Activated T-helper 17 cell treated with anti-CD3 and anti-CD28 coated beads, Interleukin-2, amount 50 U/mL, for 72 hours (primary cell): Measurements from ENCODE around the gene ACTR2. TPM values are rescaled to one million over a fixed set of nuclear protein-coding genes. Genes with fewer than 3 reads are reported as not detected.
"Not testable (repeated sequence)": the region's sequence is repeated elsewhere in the genome, so short reads cannot be mapped to it uniquely, and the experiment has no call there.

Experiments
- ATAC-seq: fragments of 150-1000 bp; cut with Tn5 transposase; replicated peaks from 2 replicates; pipeline ENCODE4 v1.10.0; 2021; ENCODE audit warnings: mild to moderate bottlenecking, moderate library complexity
- H3K27ac Mint-ChIP-seq: one replicate; pipeline ENCODE4 v1.8.0; 2022; ENCODE audit warnings: mixed read lengths
- H3K27me3 Mint-ChIP-seq: one replicate; pipeline ENCODE4 v1.8.0; 2022; ENCODE audit warnings: mixed read lengths
- H3K36me3 Mint-ChIP-seq: one replicate; pipeline ENCODE4 v1.8.0; 2022; ENCODE audit warnings: low read depth, mild to moderate bottlenecking, mixed read lengths
- H3K4me1 Mint-ChIP-seq: one replicate; pipeline ENCODE4 v1.8.0; 2022; ENCODE audit warnings: mixed read lengths
- H3K4me3 Mint-ChIP-seq: one replicate; pipeline ENCODE4 v1.8.0; 2022; ENCODE audit warnings: mild to moderate bottlenecking, mixed read lengths
- H3K9me3 Mint-ChIP-seq: one replicate; pipeline ENCODE4 v1.8.0; 2022; ENCODE audit warnings: mixed read lengths
- total RNA-seq, 2 donors: library from RNA; stranded (reverse); gene quantifications; one replicate each; pipeline ENCODE4 v1.2.3, GENCODE V29; 2022

The ACTR2 gene
- total RNA-seq, 2 donors from 2014 or later: 276 to 518 TPM

DNA sequence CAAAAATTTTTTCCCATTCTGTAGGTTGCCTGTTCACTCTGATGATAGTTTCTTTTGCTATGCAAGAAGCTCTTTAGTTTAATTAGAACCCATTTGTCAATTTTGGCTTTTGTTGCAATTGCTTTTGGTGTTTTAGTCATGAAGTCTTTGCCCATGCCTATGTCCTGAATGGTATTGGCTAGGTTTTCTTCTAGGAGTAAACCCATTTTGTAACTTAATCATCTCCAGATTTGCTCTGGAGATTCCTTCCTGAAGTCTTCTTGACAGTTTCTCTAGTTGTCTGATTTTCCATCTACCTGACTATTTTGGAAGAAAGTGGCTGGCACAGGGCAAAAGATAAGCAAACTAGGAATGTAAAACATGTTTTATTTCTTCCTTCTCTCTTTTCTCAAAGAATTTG is 30.2 kb downstream of the ACTR2 start:
- H3K9me3 Mint-ChIP-seq, ATAC-seq, H3K4me1 Mint-ChIP-seq, H3K4me3 Mint-ChIP-seq, H3K27me3 Mint-ChIP-seq: not testable (repeated sequence)
- Mint-ChIP-seq H3K27ac (peak overlapping the region; percentile 21), H3K36me3 (peaks cover 95% of the 10 kb centered on the region)

DNA sequence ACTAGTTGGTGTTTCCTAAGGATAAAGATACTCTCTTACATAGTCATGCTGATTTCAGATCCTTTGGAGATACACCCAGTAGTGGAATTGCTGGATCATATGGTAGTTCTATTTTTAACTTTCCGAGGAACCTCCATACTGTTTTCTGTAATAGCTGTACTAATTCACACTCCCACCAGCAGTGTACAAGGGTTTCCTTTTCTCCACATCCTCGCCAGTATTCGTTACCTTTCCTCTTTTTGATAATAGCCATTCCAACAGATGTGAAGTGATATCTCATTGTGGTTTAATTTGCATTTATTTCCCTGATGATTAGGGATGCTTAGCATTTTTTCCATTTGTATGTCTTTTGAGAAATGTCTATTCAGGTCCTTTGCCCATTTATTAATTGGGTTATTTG is 34.0 kb downstream of the ACTR2 start:
- Mint-ChIP-seq H3K36me3 (peaks cover 96% of the 10 kb centered on the region), H3K9me3 (no peaks in the 10 kb centered on the region), H3K27ac (no peak overlapping the region), H3K4me1 (peaks cover 9% of the 10 kb centered on the region), H3K27me3 (no peaks in the 10 kb centered on the region), H3K4me3 (no peak overlapping the region)
- ATAC-seq: no peak

DNA sequence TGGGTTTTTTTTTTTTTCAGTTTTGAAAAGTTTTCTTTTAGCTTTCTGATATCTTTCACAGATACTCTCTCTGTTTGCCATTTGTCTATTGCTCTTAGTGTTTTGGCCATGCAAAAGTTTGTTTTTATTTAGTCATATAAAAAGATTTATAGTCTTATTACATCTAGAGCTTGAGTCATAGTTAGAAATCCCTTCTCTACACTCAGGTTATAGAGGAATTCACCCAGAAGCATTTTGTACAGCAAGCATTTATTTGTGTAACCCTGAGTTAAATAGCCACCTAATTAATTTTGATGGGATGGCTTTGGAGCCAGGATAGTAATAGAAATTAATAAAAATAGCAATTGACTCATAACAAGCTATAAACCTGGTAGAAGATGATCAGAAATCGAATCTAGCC is 35.6 kb downstream of the ACTR2 start:
- Mint-ChIP-seq H3K36me3 (peaks cover 96% of the 10 kb centered on the region), H3K9me3 (no peaks in the 10 kb centered on the region), H3K4me3 (no peak overlapping the region), H3K4me1 (peaks cover 10% of the 10 kb centered on the region), H3K27me3 (no peaks in the 10 kb centered on the region), H3K27ac (no peak overlapping the region)
- no peak for ATAC-seq

DNA sequence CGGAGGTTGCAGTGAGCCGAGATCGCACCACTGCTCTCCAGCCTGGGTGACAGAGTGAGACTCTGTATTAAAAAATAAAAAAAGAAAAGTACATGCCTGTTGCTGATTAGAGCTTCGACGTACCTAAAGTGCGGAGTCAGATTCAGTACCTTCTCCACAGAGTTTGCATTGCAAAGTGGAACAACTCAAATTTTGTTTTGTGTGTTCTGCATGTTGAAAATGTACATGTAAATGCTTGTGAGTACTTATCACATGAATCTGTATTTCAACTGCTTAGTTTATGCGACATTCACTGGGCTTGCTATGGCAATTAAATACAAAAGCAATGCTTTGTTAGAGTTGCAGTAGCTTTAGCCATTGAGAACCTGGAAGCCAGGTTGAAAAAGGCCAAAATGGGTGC is 36.4 kb downstream of the ACTR2 start:
- Mint-ChIP-seq H3K36me3 (peaks cover 96% of the 10 kb centered on the region), H3K4me1 (peaks cover 10% of the 10 kb centered on the region), H3K27me3 (no peaks in the 10 kb centered on the region), H3K27ac (no peak overlapping the region), H3K4me3 (no peak overlapping the region), H3K9me3 (no peaks in the 10 kb centered on the region)
- no peak for ATAC-seq

DNA sequence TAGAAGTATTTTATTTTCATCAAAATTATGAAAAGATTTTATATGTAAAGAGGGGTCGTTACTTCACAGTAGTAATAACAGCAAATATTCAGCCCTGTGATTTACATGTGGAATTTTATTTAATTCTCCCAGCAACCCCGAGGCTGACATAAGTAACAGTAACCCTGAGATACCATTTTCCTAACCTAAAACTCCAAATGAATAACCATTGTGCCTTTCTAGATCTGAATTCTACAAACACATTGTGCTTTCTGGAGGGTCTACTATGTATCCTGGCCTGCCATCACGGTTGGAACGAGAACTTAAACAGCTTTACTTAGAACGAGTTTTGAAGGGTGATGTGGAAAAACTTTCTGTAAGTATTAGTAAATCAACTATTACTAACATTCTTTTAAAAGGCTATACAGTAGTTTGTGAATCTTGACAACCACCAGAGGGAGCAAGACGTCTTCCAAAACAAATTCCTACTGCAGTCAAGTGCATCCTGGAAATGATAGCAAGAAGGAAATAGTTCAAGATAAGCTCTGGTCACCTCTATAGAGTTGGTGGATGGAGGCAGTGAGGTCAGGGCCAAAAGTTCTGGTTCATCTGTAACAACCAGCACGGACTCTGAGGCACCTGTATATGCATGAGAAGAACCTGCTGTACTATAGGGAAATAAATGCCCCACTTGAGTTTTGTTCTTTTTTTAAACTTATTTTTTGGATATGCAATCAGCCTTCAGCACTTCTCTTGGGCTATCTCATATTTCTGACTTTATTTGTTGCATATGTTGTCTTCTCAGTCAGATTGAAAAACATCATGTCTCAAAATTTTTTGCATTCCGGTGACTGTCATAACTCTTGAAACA is 37.4 kb downstream of the ACTR2 start:
- H3K9me3 Mint-ChIP-seq: no peaks in the 10 kb centered on the region
- no peak overlapping the region for H3K27ac Mint-ChIP-seq
- no peaks in the 10 kb centered on the region for H3K27me3 Mint-ChIP-seq
- no peak for ATAC-seq
- H3K4me1 Mint-ChIP-seq: peaks cover 10% of the 10 kb centered on the region
- H3K36me3 Mint-ChIP-seq: peaks cover 100% of the 10 kb centered on the region
- H3K4me3 Mint-ChIP-seq: no peak overlapping the region

DNA sequence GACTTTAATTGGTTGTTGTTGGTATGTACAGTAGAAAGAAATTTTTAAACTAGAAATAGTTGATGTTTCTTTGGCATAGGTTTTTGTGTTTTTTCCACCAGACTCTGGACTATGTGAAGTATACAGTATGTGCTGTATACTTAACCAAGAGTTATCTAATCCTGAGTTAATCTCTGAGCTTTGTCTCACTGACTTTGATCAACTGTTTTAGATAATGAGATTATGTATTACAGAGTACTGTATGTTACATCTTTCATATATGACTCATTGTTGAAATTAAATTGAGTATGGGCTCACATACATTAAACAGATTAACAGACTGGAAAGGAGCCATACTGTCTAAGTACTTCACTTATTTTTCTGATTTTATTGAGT is 38.0 kb downstream of the ACTR2 start:
- no peak for ATAC-seq
- H3K36me3 Mint-ChIP-seq: peaks cover 100% of the 10 kb centered on the region
- no peaks in the 10 kb centered on the region for H3K27me3 Mint-ChIP-seq
- peak overlapping the region; percentile 6 for H3K27ac Mint-ChIP-seq
- H3K9me3 Mint-ChIP-seq: no peaks in the 10 kb centered on the region
- peaks cover 10% of the 10 kb centered on the region for H3K4me1 Mint-ChIP-seq
- H3K4me3 Mint-ChIP-seq: no peak overlapping the region

DNA sequence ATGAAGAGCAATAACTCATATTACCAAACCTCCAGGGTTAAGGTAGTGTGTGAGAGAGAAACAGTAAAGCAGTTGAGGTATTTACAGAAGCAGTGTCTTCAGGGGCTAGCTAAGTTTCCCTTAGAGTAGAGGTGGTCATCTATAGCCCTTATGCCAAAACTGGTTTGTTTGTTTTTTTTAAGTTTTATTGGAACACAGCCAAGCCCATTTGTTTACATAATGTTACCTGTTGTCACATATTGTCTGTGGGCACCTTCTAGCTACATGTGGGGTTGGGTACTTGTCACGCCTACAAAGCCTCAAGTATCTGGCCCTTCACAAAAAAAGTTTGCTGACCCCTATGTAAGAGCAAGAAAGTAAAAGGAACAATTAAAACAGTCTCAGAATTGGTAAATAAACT is 39.4 kb downstream of the ACTR2 start:
- Mint-ChIP-seq H3K9me3 (no peaks in the 10 kb centered on the region), H3K4me1 (peaks cover 10% of the 10 kb centered on the region), H3K36me3 (peaks cover 99% of the 10 kb centered on the region), H3K27ac (peak overlapping the region; percentile 6), H3K4me3 (no peak overlapping the region), H3K27me3 (no peaks in the 10 kb centered on the region)
- ATAC-seq: no peak

DNA sequence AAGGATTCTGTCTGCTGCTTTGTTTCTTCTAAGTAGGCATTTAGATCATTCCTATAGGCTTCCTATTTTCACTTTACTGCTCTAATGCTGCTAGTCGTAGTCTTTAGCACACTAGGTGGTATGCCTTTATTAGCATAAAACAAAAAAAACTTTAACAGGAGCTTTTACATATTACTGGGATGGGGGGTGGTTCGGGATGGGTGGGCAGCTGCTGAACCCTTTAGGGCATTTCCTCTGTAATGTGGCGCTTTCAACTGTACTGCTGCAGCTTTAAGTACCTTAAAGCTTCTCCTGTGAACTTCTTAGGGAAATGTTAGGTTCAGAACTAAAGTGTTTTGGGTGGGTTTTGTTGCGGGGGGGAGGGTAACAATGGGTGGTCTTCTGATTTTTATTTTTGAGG is 41.3 kb downstream of the ACTR2 start:
- Mint-ChIP-seq H3K9me3 (no peaks in the 10 kb centered on the region), H3K4me3 (no peak overlapping the region), H3K27ac (peak overlapping the region; percentile 25), H3K4me1 (peaks cover 10% of the 10 kb centered on the region), H3K27me3 (no peaks in the 10 kb centered on the region), H3K36me3 (peaks cover 98% of the 10 kb centered on the region)
- no peak for ATAC-seq

DNA sequence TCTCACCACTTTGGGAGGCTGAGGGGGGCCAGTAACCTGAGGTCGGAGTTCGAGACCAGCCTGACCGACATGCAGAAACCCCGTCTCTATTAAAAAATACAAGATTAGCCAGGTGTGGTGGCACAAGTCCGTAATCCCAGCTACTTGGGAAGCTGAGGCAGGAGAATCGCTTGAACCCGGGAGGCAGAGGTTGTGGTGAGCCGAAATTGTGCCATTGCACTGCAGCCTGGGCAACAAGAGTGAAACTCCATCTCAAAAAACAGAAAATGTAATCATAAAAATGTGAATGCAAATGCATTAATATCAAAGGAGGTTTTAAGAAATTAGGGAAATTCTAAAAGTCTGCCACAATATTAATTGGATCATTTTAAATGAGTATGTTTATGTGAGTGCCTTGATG is 45.7 kb downstream of the ACTR2 start:
- Mint-ChIP-seq H3K27ac (no peak overlapping the region), H3K36me3 (peaks cover 55% of the 10 kb centered on the region), H3K9me3 (no peaks in the 10 kb centered on the region), H3K27me3 (no peaks in the 10 kb centered on the region), H3K4me3 (no peak overlapping the region), H3K4me1 (no peaks in the 10 kb centered on the region)
- ATAC-seq: no peak

DNA sequence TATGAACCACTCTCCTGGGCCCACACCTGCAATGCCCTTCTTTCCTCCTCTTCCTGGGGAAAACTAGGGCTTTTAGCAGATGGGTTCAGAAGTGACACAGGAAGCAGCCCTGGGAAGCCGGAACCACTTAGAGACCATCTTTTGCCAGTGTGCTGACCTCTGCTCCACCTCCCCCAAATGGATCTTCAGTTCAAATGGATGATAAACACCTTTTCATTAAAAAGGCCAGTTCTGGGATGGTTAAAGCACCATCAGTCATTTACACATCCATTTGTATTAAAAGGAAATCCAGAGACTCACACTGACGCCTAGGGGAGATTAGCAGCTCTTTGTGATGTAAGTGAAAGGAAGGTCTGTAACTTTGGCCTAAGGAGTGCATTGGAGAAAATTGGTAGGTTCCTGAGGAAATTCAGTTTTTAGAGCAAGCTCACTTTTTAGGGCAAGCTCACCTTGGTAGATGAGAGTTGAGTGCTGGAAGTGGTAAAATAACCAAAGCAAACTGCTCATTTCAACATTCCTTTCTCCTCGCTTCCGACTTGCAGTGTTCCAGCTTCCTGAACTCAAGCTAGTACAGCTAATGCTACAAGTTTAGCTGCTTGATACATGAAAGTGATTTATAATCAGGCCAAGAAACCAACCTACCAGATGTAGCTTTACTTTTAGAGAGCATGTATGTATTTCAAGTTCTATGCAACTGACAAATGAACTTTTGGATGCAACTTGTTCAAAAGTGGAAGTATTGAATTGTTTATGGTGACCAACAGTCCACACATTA is 47.7 kb downstream of the ACTR2 start:
- no peak overlapping the region for H3K27ac Mint-ChIP-seq
- ATAC-seq: no peak
- H3K36me3 Mint-ChIP-seq: peaks cover 35% of the 10 kb centered on the region
- H3K27me3 Mint-ChIP-seq: no peaks in the 10 kb centered on the region
- no peaks in the 10 kb centered on the region for H3K9me3 Mint-ChIP-seq
- H3K4me3 Mint-ChIP-seq: no peak overlapping the region
- H3K4me1 Mint-ChIP-seq: peaks cover 4% of the 10 kb centered on the region

DNA sequence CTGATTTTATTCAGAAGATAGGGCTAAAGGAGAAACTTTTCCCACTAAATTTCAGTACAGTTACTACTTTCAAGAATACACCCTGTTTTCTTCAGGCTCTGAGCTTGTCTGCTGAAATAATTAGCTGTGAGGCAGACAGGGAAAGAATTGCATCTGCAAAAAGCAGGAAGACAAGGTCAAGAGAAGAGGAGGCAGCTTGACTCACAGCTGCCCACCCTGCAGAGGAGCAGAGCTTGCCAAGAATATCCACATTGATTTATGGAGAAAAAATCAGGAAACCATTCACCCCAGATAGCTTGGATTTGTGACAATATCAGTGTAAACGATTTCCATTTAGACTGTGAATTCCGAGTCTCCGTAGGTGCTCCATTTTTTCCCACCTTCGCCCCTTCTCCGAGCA is 49.0 kb downstream of the ACTR2 start:
- H3K4me1 Mint-ChIP-seq: peaks cover 4% of the 10 kb centered on the region
- ATAC-seq: no peak
- H3K9me3 Mint-ChIP-seq: no peaks in the 10 kb centered on the region
- H3K27me3 Mint-ChIP-seq: no peaks in the 10 kb centered on the region
- peaks cover 22% of the 10 kb centered on the region for H3K36me3 Mint-ChIP-seq
- no peak overlapping the region for H3K27ac Mint-ChIP-seq
- H3K4me3 Mint-ChIP-seq: no peak overlapping the region

DNA sequence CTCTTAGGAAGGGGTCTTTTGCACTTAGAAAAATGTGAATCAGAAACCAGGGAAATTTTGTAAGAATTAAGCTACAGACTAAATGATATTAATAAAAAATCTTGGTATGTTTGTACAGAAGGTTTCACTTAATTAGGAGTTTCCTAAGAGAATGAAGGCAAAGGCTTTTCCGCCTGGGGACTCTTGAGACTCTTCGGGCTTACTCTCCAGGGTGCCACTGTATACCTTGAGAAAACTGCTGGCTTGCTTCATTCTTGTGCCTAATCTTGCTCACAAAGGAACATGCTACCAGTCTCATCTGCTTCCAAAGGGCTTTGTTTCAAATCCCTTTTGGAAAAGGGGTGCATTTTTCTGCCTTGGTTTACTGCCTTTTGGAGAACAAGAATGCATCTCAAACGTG is 49.5 kb downstream of the ACTR2 start:
- Mint-ChIP-seq H3K27ac (no peak overlapping the region), H3K4me1 (peaks cover 4% of the 10 kb centered on the region), H3K27me3 (no peaks in the 10 kb centered on the region), H3K4me3 (no peak overlapping the region), H3K36me3 (peaks cover 17% of the 10 kb centered on the region), H3K9me3 (no peaks in the 10 kb centered on the region)
- ATAC-seq: no peak

DNA sequence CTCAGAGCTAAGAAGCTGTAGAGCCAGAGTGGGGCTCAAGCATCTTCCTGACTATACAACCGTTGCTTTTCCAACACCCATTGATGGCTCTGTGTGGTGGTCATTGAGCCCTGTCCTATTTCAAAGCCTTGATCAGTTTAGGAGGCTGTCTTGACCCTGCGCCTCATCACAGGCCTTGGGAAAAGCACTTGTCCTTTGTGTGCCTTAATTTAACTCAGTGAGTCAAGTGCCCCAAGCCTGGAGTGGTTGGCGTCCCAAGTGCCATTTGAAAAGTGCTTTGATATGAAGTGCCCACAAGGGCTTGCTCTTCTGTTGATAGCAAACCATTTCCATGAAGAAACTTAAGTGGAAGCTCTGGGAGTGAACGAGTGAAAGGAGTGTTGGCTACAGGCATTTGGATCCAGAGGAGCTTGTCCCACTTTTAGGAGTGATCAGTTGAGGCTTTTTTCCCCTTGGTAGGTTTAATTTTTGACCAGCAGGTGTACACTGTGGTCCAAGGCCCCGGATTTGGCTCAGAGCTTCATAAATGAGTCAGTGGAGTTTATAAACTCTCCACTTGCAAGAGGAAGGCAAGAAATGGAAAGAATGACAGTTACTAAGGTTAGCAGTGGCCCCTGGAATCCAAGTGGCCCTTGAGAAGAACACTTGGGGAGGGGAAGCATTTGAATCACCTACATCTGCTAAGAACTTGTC is 50.3 kb downstream of the ACTR2 start:
- H3K4me1 Mint-ChIP-seq: peaks cover 4% of the 10 kb centered on the region
- no peak overlapping the region for H3K27ac Mint-ChIP-seq
- H3K27me3 Mint-ChIP-seq: no peaks in the 10 kb centered on the region
- no peaks in the 10 kb centered on the region for H3K9me3 Mint-ChIP-seq
- ATAC-seq: peak; percentile 72
- peaks cover 9% of the 10 kb centered on the region for H3K36me3 Mint-ChIP-seq
- H3K4me3 Mint-ChIP-seq: no peak overlapping the region

DNA sequence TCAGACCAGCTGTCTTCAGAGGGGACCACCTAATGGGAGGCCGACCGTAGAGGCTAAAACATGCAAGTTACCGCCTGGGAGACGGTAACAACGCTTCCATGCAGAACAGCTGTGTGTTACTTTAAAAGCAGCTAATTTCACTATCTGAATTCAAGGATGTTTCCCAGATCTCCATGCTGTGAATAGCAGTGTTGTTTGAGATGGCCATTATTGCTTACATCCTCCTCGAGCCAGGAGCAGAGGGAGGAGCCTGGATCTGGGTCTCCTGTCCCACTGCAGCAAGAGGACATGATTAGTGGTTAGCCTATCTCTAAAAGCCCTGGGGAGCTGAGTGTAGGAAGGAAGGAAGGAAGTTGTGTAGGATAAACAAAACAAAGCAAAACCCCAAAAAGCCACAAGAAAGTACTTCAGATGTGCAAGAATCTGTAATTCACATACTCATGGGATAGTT is 50.9 kb downstream of the ACTR2 start:
- Mint-ChIP-seq H3K4me3 (no peak overlapping the region), H3K27me3 (no peaks in the 10 kb centered on the region), H3K36me3 (peaks cover 3% of the 10 kb centered on the region), H3K9me3 (no peaks in the 10 kb centered on the region), H3K4me1 (peaks cover 4% of the 10 kb centered on the region), H3K27ac (no peak overlapping the region)
- ATAC-seq: no peak

DNA sequence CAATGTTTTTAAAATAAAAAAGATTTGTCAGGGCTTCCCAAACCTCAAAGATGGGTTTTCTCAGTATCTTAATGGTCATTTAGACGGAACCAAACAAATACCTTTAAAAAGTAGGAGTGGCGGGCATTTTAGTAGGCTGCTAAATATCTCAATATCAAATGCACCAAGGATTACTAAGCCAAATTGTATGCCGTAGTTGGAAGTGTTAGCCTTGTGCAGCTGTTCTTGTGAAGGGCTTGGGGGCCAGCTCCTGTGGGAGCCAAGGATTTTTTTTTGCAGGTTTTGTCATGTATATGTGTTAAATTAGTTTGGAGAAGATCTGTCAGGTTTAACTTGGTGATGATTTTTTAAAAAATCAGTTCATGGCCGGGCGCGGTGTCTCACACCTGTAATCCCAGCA is 52.1 kb downstream of the ACTR2 start:
- no peak for ATAC-seq
- H3K36me3 Mint-ChIP-seq: no peaks in the 10 kb centered on the region
- no peak overlapping the region for H3K4me3 Mint-ChIP-seq
- H3K9me3 Mint-ChIP-seq: no peaks in the 10 kb centered on the region
- H3K27ac Mint-ChIP-seq: no peak overlapping the region
- peaks cover 4% of the 10 kb centered on the region for H3K4me1 Mint-ChIP-seq
- H3K27me3 Mint-ChIP-seq: no peaks in the 10 kb centered on the region
